Measurements from ENCODE around the gene C12orf56. TPM values are rescaled to one million over a fixed set of nuclear protein-coding genes. Genes with fewer than 3 reads are reported as not detected.
A peak's percentile ranks its signal among the peaks of the same experiment; 100 is the strongest.

C12orf56 gene
- total RNA-seq, 1 donor from 2014 or later = not detected

GRCh38 chr12:64225626-64226025 is 164.9 kb downstream of the C12orf56 start:
- DNase-seq (no peak), ATAC-seq (no peak)
- intact Hi-C loops (cut with DNase I) = no loop called here
- Histone ChIP-seq H3K27me3 (no peaks in the 10 kb centered on the region), H3K4me3 (no peak overlapping the region), H3K36me3 (no peaks in the 10 kb centered on the region), H3K27ac (no peak overlapping the region), H3K9me3 (no peaks in the 10 kb centered on the region), H3K4me1 (peaks cover 8% of the 10 kb centered on the region)
- TF ChIP-seq CTCF (IDR thresholded peaks at IDR 0.05) = no peak

GRCh38 chr12:64222009-64222765 is 168.4 kb downstream of the C12orf56 start, which contains the start of gene KICS2:
Gene KICS2, minus strand, starts transcription at chr12:64222296. Its CDS starts 59 bp downstream, at chr12:64222237.
- TF ChIP-seq CTCF (IDR thresholded peaks at IDR 0.05) = peak; percentile 5
- H3K9me3 ChIP-seq = no peaks in the 10 kb centered on the region
- intact Hi-C loops (cut with DNase I) = no loop called here
- H3K36me3 ChIP-seq = no peaks in the 10 kb centered on the region
- ATAC-seq (peak; percentile 99), DNase-seq (peak; percentile 97)
- H3K4me3 ChIP-seq = peak within 1 kb of the TSS; percentile 86
- H3K27me3 ChIP-seq = no peaks in the 10 kb centered on the region
- peak within 1 kb of the TSS; percentile 97 for H3K27ac ChIP-seq
- H3K4me1 ChIP-seq = peaks cover 8% of the 10 kb centered on the region

- Histone ChIP-seq H3K4me3 (peak overlapping the region; percentile 86), H3K27ac (peak overlapping the region; percentile 97), H3K27me3 (no peaks in the 10 kb centered on the region), H3K9me3 (no peaks in the 10 kb centered on the region), H3K4me1 (peaks cover 8% of the 10 kb centered on the region), H3K36me3 (no peaks in the 10 kb centered on the region)
- TF ChIP-seq CTCF (IDR thresholded peaks at IDR 0.05) = no peak
- intact Hi-C loops (cut with DNase I) = no loop called here
- DNase-seq (peak; percentile 94), ATAC-seq (peak; percentile 89)
Observed at GRCh38 chr12:64221651-64222008, 168.9 kb downstream of the C12orf56 start.

GRCh38 chr12:64220046-64220445 is 170.5 kb downstream of the C12orf56 start:
- Histone ChIP-seq H3K9me3 (no peaks in the 10 kb centered on the region), H3K27ac (no peak overlapping the region), H3K4me1 (peaks cover 8% of the 10 kb centered on the region), H3K36me3 (peaks cover 1% of the 10 kb centered on the region), H3K27me3 (no peaks in the 10 kb centered on the region), H3K4me3 (no peak overlapping the region)
- no peak for TF ChIP-seq CTCF (IDR thresholded peaks at IDR 0.05)
- ATAC-seq = no peak
- intact Hi-C loops (cut with DNase I) = no loop called here
- DNase-seq = no peak

GRCh38 chr12:64219145-64219544 is 171.4 kb downstream of the C12orf56 start:
- no peak overlapping the region for H3K27ac ChIP-seq
- H3K9me3 ChIP-seq = no peaks in the 10 kb centered on the region
- H3K4me1 ChIP-seq = peaks cover 8% of the 10 kb centered on the region
- no peak overlapping the region for H3K4me3 ChIP-seq
- intact Hi-C loops (cut with DNase I) = no loop called here
- ATAC-seq (no peak), DNase-seq (no peak)
- no peak for TF ChIP-seq CTCF (IDR thresholded peaks at IDR 0.05)
- peaks cover 10% of the 10 kb centered on the region for H3K36me3 ChIP-seq
- H3K27me3 ChIP-seq = no peaks in the 10 kb centered on the region
